ENCODE measurements around the gene MERTK.

GRCh38 chr2:111932841-111933291 is 34.5 kb downstream of the MERTK start:
- TF ChIP-seq, protein P1, sequence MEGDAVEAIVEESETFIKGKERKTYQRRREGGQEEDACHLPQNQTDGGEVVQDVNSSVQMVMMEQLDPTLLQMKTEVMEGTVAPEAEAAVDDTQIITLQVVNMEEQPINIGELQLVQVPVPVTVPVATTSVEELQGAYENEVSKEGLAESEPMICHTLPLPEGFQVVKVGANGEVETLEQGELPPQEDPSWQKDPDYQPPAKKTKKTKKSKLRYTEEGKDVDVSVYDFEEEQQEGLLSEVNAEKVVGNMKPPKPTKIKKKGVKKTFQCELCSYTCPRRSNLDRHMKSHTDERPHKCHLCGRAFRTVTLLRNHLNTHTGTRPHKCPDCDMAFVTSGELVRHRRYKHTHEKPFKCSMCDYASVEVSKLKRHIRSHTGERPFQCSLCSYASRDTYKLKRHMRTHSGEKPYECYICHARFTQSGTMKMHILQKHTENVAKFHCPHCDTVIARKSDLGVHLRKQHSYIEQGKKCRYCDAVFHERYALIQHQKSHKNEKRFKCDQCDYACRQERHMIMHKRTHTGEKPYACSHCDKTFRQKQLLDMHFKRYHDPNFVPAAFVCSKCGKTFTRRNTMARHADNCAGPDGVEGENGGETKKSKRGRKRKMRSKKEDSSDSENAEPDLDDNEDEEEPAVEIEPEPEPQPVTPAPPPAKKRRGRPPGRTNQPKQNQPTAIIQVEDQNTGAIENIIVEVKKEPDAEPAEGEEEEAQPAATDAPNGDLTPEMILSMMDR (IDR thresholded peaks at IDR 0.05; ENCODE audit: insufficient read depth, low read depth, low read length) = no peak
- TF ChIP-seq EZH2 (IDR thresholded peaks at IDR 0.05; ENCODE audit: insufficient read depth, low read length) = no peak

Data from astrocyte (in vitro differentiated cells and primary cell).